ENCODE data around the gene RGMB.

The RGMB gene

GRCh38 chr5:98787131-98787719 is 13.8 kb downstream of the RGMB start:
- DNase-seq, result no peak

DNA sequence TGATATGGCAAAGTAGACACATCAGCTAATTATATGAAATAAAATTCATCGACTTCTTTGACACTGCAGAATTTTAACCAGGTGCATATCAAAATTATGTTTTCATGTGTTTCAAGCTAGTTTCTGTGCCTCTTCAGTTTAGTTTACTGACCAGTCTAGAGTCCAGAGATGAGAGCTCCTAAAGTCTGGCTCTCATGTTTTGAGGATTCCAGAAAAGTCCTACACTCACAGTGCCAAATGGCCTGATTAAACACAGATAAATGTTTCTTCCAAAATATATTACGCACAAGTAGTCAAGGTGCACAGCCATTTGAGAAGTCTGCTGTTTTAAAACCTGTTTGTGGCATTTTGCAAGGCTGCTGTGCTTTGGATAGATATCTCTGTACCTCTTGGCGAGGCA is 15.6 kb downstream of the RGMB start:
- no peak for DNase-seq

- no peak for DNase-seq
These were observed 17.6 kb downstream of the RGMB start for GRCh38 chr5:98791001-98791519.

- no peak for DNase-seq
These were observed 18.6 kb downstream of the RGMB start for GRCh38 chr5:98791898-98792580.

- no peak for DNase-seq
These were observed 19.8 kb downstream of the RGMB start for GRCh38 chr5:98793223-98793622.

DNA sequence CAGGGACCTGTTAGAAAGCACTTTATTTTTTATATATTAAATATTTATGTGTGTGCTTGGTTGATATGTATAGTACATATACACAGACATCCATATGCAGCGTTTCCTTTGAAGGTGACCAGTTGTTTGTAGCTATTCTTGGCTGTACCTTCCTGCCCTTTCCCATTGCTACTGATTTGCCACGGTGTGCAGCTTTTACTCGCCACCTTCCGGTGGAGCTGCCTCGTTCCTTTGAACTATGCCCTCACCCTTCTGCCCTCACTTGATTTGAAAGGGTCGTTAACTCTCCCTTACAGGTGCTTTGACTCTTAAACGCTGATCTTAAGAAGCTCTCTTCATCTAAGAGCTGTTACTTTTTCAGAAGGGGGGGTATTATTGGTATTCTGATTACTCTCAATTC is 20.5 kb downstream of the RGMB start:
- no peak for DNase-seq

DNA sequence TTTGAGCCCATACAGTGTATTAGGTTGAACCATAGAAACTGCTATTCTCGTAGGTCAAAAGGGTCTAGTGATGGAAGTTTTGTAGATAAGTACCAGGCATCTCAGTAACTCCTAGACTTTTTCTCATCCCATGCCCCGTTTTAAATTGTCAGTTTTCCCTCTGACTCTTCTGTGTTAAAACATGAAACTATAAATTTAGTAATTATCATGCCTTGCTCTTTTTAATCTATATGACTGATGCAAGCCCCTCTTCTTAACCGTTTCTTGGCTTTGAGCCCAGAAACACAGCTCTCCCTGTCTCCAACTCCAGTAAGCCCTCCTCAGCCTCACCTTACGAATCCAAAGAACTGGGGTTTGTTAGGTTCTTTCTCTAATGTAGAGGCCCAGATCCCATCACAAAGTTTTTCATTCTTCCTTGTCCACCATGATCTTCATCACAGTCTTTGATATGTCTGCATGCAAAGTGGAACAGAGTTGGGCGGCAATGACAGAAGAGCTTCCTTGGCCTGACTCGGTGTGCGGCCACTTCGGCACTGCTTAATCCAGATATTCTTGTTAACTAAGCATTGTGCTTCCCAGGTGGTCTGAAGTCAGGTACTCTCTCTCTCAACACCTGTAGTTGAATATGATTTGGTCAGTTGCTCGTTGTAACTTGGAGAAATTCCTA is 21.1 kb downstream of the RGMB start:
- no peak for DNase-seq

GRCh38 chr5:98795243-98795642 is 21.8 kb downstream of the RGMB start:
- no peak for DNase-seq

GRCh38 chr5:98796197-98796972 is 22.9 kb downstream of the RGMB start:
- DNase-seq, result peak; percentile 25

GRCh38 chr5:98798371-98798770 is 24.9 kb downstream of the RGMB start:
- no peak for DNase-seq

GRCh38 chr5:98798847-98799246 is 25.4 kb downstream of the RGMB start:
- DNase-seq, result no peak

DNA sequence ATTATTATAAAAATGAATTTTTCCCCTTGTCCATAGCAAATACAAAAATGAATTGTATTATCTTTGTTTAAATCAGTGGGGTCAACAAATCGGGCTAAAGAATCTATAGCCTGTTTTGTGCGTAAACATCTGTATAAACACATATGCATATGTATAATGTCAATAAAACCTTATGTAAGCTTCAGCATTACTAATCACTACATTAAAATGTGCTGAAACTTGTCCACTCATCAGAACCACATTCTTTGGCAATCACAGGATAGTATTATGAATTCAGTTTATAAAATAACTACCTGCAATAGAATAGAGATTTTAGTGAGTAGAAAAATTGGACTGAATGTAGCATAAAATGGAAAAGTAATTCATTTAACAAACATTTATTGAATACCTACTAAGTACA is 30.6 kb downstream of the RGMB start:
- DNase-seq, result no peak

- DNase-seq, result no peak
These were observed 31.6 kb downstream of the RGMB start for GRCh38 chr5:98805070-98805469.

GRCh38 chr5:98807806-98808205 is 34.3 kb downstream of the RGMB start:
- DNase-seq, result no peak

- DNase-seq, result no peak
These were observed 36.7 kb downstream of the RGMB start for GRCh38 chr5:98810206-98810605.

DNA sequence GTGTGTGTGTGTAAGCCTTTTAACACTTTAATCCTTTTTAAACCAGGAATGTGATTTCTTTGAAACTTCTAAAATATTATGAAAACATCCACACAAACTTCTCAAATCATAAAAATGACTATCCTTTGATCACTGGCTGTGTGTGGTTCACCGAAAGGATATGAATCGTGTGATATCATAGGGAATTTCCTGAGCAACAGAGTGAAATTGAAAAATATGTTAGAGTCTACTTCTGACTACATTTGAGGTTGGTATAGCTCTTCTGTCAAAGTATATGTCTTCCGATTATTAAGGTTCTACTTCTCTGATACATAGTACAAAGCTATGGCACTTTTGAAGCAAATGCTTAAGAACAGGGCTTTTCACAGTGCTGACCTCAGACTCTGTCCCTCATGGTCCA is 40.3 kb downstream of the RGMB start:
- no peak for DNase-seq

DNA sequence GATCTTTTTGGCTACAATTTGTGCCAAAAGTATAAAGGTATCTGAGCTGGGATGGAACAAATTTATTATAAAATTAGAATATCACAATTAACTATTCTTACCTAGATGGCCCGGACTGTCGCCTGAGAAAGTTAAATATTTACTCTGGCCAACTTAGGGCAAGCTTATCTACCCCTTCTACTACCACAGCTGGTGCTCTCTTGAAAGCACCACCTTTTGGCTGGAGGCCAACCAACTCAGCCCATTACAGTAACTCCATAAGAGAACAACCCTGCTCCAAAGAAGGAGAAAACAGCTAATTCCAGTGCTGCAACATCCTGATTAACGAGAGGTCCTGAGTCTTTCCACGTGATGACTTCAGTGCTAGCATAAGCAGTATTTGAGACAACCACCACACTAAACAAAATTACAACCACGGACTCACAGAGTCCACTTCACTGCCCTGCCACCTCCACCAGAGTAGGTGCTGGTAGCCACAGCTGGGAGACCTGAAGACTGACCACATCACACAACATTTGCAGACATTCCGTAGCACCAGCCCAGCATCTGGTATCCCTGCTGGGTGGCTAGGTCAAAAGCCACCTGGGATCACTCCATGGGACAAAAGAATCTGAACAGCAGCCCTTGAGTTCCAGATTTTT is 43.2 kb downstream of the RGMB start:
- no peak for DNase-seq

DNA sequence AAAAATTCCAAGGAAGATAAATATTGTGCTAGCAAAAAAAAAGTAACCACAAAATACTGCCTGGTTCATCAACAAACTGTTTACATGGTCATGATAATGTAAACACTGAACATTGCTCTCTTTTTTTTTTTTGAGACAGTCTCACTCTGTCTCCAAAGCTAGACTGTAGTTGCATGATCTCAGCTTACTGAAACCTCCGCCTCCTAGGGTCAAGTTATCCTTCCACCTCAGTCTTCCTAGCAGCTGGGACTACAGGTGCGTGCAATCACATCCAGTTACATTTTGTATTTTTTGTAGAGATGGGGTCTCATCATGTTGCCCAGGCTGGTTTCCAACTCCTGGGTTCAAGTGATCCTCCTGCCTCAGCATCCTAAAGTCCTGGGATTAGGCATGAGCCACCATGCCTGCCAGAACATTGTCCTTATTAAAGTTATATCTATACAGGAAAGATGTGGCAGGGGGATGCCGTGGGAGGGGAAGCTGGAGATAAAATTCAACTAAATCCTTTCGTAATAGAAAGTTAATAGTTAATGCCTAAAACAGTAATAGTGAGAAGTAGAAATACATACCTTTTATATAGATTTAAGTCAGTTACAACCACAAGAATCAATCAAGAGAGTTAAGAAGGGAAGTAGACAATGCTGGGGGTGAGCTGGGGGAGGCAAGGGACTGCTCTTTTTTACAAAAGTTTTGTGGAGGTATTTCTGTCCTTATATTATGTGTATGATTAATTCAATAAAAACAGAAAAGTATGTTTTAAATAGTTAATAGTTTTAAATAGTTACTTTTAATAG is 52.3 kb downstream of the RGMB start:
- no peak for DNase-seq

GRCh38 chr5:98827161-98827560 is 53.7 kb downstream of the RGMB start:
- DNase-seq, result no peak

DNA sequence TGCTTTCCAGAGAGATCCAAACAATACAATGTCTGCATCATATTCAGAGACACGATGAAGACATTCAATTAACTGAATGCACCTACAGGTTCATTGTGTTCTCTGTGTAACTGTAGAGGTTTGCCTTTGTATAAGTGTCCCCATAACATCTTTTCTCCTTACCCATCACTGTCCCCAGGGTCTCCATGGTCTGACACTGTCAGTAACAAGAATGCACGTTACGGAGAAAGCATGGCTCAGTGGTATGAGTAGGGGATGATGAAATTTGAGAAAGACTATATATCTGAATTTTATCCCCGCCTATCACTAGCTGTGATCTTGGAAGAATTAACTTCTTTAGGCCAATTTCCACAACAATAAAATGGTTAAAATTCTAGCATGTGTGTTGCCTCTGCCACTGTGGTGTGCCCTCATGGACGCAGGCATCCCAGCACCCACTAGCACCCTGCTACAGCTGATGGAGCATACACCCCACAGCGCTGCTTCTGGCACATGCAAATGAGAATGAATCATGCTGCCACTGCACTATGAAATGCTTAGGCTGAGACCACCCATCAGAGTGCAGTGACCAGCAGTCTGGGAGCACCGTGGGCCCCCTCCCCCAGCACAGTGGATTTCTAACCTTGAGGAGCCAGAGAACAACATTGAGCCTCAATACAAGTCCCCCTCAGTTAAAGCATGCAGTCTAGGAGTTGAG is 54.3 kb downstream of the RGMB start:
- no peak for DNase-seq

GRCh38 chr5:98836175-98836574 is 62.7 kb downstream of the RGMB start:
- DNase-seq, result no peak

Data from stimulated activated CD4-positive, alpha-beta T cell treated with anti-CD3 and anti-CD28 coated beads, Interleukin-4, amount 100 ng/mL, for 1 hour (primary cell).